HPDE6-E6E7 (cell line): ENCODE measurements around the gene ESRP2.

ENCODE experiments used
- DNase-seq: peaks from one replicate; pipeline ENCODE4 v3.0.0; 2011; ENCODE audit warnings: missing footprints; ENCODE audit errors: extremely low spot score

The ESRP2 gene

DNA sequence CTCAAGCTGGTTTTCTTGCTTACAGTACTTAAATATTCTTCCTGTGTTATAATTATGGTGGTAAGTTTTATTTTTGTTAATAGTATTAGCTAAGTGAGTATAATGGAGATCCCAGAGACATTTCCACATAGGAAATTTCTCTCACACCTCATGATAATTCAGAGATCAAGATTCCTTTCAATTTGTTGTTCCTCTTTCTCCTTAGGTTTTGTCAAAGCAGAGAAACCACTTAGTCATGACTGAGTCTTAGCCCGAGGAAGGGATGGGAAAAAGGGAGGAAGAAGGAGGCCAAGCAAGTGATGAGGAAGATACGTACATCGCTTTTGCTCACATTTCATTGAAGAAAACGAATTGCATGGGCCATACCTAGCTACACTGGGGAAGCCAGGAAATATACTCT lies 18.4 kb downstream of the ESRP2 start:
- DNase-seq: no peak

DNA sequence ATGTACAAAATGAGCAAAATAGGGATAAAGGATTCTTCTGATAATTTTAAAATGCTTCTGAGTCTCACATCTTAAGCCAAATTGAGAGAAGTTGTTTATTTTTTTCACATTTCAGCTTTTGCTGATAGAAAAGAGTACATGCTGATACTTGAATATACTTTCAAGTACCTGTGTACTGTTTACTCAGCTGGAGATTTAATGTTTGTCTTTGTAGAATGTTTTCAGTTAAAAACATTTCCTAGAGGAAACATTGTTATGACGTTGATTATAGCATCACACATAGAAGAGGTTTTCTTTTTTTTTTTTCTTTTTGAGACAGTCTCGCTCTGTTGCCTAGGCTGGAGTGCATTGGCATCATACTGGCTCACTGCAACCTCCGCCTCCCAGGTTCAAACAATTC lies 19.7 kb downstream of the ESRP2 start:
- DNase-seq: no peak

DNA sequence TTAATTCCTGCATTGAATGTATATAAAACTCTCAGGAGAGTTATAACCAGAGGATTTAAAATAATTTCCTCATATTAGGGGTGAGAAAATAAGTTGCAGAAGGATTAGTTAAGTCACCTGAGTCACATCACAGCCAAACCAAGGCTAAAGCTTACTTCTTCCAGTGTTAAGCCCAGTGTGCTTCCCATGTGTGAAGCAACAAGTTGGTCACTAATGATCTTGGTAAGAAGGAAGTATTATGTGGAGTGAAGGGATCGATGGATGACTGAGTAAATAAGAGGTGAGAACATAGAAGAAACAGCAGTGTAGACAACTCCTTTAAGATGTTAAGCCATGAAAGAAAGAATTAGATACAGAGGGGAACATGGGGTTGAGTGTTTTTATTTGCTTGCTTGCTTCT lies 20.6 kb downstream of the ESRP2 start:
- DNase-seq: no peak

DNA sequence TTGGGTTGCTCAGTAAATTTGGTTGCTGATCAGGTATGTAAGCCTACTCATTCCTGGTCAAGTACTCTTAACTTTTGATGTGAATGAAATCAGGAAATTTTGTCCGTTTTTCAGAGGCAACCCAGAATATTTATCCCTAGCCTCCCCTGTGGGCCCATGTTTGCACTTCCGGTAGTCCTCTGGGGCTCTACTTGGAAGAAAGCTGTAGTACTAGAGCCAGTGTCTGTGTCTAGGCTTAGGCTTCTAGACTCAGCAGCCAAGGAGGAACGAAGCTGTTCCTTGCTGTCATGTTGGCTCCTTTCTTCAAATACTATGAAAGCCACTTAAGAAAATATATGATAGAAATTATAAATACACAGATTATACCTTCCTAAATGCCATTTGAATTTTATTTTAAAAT lies 21.2 kb downstream of the ESRP2 start:
- no peak for DNase-seq

DNA sequence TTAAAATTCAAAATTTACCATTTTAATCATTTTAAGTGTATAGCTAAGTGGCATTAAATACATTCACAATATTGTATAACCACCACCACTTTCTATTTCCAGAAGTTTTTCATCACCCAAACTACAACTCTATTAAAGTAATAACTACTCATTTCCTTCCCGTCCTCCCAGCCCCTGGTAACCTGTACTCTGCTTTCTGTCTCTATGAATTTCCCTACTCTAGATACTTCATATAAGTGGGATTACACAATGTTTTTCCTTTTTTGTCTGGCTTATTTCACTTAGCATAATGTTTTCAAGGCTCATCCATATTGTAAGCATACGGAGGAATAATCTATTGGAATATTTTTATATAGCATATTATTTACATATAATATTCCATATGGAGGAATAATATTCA lies 29.7 kb downstream of the ESRP2 start:
- no peak for DNase-seq

DNA sequence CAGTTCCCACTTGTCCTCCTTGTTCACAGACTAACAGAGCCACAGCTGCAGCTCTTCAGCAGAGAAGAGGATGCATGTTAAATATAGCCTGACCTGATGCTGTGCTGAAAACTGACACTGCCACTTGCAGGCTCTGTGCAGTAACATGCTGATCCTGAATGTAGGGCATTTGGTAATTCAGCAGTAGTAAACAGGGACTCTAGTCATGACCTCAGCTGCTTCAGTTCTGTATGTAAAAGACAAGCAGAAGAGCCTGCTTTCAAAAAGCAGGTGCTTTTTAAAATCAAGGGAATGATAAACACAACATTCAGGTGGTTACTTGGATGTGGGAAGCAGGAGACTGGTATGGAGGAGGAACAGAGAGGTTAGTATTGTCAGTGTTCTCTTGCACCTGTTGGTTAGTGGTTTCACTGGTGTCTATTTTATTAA lies 33.8 kb downstream of the ESRP2 start:
- no peak for DNase-seq

DNA sequence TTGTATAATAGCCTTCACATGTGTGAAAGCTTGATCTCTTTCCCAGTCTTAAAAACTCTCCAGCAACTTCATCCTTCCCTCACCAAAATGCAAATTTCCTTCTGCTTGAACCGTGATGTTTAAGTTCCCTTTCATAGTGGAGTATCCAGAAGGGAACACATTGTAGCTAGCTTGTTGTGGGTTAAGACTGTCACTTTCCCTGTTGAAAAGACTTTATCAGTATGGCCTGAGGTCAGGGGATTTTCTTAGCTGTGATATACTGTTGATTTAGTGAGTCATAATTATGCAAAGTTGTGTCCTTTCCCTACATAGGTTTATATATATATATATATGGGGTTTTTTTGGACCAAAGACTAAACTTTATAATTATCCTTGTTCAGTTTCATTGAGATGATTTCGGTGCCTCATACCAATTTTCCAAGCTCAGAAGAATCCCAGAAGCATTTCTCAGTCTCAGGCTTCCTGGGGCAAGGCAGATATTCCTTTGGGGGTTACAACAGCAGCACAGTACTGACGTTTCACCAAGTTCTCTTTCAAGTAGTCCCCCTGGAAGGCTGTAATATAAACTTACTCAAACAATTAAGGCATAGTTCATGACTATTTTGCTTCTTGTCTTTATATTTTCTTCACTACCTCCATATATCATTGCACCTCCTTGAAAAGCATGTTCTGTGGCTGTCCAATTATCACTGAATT lies 35.7 kb downstream of the ESRP2 start:
- DNase-seq: peak; percentile 14

DNA sequence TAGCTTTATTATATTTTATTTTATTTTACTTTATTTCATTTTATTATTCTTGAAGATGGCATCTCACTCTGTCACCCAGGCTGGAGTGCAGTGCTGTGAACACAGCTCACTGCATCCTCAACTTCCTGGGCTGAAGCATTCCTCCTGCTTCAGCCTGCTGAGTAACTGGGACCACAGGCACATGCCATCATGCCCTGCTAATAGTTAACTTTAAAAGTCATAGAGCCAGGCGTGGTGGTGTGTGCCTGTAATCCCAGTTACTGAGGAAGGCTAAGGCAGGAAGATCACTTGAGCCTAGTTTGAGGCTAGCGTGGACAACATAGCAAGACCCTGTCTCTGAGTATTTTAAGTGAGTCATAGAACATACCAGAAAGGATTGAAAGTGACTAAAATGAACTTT lies 38.7 kb downstream of the ESRP2 start:
- no peak for DNase-seq

DNA sequence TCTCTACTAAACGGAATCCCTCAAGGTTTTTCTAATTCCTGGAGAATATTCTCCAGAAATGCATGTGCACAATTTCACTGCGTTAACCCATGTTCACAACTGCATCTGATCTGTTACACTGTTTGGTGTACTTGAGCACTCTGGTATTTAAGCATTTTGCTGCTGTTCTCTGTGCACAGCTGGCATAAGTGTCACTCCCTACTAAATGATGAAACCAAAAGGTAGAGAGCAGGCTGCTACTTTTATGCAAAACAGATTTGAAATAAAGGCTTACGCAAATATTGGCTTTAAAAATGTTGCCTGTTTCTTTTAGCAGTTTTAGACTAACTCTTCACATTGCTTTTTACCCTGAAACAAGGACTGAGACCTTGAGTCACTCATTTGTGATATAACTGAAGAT lies 41.7 kb downstream of the ESRP2 start:
- no peak for DNase-seq

DNA sequence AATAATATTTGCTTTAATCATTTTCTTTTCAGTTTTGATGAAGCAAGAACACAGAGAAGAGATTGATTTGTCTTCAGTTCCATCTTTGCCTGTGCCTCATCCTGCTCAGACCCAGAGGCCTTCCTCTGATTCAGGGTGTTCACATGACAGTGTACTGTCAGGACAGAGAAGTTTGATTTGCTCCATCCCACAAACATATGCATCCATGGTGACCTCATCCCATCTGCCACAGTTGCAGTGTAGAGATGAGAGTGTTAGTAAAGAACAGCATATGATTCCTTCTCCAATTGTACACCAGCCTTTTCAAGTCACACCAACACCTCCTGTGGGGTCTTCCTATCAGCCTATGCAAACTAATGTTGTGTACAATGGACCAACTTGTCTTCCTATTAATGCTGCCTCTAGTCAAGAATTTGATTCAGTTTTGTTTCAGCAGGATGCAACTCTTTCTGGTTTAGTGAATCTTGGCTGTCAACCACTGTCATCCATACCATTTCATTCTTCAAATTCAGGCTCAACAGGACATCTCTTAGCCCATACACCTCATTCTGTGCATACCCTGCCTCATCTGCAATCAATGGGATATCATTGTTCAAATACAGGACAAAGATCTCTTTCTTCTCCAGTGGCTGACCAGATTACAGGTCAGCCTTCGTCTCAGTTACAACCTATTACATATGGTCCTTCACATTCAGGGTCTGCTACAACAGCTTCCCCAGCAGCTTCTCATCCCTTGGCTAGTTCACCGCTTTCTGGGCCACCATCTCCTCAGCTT lies 45.0 kb downstream of the ESRP2 start:
- no peak for DNase-seq

DNA sequence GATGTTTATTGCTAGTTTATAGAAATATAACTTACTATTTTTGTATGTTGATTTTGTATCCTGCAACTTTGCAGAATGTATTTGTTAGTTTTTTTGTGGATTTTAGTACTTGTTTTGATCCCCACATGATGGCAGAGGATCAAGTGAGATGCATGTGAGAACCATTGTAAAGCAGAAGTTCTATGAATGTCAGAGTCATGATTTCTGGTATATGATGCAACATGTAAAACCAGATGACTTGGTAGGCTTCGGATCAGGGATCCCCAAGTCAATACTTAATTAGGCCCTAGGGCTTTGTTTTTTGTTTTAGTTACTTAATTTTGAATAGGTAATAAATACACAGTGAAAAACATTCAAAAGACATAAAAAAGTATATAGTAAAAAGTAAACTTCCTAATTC lies 45.8 kb downstream of the ESRP2 start:
- DNase-seq: no peak

DNA sequence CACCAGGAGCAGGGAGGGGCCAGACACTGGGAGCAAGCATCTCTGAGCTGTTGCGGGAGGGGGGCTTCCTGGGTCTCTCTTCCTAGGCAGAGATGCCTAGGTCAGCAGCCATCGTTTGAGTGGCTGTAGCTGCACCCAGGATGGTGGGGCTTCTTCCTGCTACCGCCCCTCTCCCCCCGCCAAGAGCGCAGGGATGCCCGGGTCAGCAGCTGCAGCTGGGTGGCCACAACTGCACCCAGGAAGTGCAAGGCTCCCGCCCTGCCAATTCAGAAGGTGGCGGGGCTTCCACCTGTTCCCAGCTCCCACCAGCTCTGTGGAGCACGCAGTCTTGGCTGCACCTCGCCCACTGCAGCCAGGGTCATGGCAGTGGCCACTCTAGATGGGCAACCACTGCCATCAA lies 47.8 kb downstream of the ESRP2 start:
- DNase-seq: no peak

DNA sequence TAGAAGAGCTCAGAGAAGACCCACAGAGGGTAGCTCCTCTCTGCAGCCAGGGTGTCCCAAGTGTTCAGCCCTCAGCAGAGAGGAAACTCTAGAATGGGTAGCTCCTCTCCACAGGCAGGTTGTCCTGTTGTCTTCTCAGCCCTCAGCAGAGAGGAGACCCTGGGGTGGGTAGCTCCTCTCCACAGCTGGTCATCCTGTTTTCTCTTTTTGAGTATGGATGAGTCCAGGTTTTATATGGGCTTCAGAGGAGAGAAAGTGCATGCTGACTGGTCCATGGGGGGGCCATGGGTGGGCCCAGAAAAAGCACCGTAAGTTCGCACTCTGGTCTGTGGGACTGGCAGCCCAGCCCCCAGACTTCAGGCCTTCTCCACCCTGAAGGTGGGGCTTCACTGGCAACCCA lies 48.4 kb downstream of the ESRP2 start:
- no peak for DNase-seq

DNA sequence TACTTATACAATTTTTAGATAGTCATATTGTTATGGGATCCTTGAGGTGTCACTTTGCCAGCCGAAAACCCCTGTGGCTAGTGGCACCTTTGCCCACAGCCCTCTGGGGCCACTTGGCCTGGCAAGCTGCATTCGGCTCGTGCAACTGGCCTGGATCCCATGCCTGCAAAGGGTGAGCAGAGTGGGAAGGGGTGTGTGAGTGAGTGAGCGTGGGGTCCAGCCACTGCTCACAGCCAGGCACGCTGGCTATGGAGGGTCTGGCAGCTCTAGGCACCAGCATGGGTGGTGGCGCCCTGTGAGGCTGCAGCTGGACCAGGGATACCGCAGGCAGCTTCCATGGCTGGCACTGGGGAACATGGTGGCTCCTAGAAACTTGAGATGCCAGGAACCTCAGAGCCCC lies 49.0 kb downstream of the ESRP2 start:
- DNase-seq: no peak

DNA sequence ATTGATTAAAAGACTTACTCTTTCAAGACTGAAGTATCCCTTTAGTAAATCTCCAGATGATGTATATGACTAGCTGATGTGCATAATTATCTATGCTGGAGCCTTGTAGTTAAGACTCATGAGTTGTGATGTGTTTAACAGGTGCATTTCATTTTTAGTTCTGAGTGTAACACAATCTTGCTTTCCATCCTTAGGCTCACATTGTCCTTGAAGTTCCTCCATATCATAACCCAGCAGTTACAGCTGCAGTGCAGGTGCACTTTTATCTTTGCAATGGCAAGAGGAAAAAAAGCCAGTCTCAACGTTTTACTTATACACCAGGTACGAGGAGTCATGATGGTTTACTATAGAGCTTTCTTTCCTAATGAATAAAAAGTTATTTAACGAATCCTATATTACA lies 52.9 kb downstream of the ESRP2 start:
- DNase-seq: no peak

DNA sequence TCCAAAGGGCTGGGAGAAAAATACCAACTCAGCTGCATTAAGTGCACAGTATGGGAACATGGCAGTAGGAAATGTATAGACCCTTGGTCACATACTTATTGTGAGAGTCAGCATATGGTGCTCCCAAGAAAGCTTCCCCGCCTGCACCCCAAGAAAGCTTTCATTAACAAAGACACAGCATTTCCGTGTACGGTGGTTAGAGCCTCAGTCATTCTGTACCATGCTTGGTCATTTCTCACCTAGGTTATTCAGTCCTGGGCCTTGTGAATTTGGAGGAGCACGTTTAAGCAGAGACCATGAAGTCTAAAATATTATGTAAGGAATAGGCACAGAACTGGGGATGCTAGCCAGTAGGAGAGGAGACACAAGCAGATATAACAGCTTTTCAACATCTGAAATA lies 56.1 kb downstream of the ESRP2 start:
- no peak for DNase-seq

DNA sequence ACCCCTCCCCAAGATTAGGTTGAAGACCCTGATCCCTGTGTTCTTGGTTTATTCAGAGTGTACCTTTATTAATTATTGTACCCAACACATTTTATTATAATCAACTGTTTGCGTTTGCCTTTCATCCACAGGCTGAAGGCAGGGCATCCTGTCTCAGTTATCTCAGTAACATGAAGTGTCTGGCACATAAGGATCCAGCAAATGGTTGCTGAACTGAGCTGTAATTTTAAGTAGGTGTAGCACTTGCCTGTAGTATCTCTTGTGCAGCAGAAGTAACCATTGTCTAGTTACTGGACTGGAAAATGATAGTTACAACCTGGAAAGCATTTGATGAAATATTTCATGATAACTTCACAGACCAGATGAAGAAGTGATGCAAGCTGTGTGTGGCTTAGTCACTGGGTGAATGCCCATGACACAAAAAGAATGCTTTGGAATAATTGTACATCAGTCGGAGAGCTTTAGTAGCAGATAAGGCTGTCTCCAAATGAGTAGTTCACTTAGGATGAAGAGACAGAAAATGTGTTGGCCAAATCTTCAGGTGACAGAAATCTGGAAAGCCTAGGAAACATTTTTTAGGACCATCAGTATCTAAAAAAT lies 56.6 kb downstream of the ESRP2 start:
- DNase-seq: no peak
